ENCODE measurements around the gene MYH14. TPM values are rescaled to one million over a fixed set of nuclear protein-coding genes. Genes with fewer than 3 reads are reported as not detected.

The MYH14 gene
- total and polyA plus RNA-seq, 2 of the 8 experiments (the other 6 are each of a cell fraction or from before 2014, with no cell fraction given): 17.3 to 28.6 TPM

DNA sequence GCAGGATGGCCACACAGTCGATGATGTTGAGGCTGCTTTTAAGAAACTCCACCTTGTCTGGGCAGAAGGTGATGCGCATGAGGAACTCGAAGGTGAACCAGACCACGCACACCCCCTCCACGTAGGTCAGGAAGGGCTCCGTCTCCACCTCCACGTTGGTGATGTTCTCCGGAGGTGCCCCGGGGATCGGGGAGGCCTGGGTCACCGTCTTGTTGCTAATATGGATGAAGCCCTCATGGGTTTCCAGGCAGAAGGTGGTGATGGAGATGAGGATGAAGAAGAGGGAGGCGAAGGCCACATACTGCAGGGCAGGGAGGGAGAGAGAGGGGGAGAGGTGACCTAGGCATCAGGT, 120.3 kb downstream of the MYH14 start (continued):
- TF ChIP-seq, protein P1, sequence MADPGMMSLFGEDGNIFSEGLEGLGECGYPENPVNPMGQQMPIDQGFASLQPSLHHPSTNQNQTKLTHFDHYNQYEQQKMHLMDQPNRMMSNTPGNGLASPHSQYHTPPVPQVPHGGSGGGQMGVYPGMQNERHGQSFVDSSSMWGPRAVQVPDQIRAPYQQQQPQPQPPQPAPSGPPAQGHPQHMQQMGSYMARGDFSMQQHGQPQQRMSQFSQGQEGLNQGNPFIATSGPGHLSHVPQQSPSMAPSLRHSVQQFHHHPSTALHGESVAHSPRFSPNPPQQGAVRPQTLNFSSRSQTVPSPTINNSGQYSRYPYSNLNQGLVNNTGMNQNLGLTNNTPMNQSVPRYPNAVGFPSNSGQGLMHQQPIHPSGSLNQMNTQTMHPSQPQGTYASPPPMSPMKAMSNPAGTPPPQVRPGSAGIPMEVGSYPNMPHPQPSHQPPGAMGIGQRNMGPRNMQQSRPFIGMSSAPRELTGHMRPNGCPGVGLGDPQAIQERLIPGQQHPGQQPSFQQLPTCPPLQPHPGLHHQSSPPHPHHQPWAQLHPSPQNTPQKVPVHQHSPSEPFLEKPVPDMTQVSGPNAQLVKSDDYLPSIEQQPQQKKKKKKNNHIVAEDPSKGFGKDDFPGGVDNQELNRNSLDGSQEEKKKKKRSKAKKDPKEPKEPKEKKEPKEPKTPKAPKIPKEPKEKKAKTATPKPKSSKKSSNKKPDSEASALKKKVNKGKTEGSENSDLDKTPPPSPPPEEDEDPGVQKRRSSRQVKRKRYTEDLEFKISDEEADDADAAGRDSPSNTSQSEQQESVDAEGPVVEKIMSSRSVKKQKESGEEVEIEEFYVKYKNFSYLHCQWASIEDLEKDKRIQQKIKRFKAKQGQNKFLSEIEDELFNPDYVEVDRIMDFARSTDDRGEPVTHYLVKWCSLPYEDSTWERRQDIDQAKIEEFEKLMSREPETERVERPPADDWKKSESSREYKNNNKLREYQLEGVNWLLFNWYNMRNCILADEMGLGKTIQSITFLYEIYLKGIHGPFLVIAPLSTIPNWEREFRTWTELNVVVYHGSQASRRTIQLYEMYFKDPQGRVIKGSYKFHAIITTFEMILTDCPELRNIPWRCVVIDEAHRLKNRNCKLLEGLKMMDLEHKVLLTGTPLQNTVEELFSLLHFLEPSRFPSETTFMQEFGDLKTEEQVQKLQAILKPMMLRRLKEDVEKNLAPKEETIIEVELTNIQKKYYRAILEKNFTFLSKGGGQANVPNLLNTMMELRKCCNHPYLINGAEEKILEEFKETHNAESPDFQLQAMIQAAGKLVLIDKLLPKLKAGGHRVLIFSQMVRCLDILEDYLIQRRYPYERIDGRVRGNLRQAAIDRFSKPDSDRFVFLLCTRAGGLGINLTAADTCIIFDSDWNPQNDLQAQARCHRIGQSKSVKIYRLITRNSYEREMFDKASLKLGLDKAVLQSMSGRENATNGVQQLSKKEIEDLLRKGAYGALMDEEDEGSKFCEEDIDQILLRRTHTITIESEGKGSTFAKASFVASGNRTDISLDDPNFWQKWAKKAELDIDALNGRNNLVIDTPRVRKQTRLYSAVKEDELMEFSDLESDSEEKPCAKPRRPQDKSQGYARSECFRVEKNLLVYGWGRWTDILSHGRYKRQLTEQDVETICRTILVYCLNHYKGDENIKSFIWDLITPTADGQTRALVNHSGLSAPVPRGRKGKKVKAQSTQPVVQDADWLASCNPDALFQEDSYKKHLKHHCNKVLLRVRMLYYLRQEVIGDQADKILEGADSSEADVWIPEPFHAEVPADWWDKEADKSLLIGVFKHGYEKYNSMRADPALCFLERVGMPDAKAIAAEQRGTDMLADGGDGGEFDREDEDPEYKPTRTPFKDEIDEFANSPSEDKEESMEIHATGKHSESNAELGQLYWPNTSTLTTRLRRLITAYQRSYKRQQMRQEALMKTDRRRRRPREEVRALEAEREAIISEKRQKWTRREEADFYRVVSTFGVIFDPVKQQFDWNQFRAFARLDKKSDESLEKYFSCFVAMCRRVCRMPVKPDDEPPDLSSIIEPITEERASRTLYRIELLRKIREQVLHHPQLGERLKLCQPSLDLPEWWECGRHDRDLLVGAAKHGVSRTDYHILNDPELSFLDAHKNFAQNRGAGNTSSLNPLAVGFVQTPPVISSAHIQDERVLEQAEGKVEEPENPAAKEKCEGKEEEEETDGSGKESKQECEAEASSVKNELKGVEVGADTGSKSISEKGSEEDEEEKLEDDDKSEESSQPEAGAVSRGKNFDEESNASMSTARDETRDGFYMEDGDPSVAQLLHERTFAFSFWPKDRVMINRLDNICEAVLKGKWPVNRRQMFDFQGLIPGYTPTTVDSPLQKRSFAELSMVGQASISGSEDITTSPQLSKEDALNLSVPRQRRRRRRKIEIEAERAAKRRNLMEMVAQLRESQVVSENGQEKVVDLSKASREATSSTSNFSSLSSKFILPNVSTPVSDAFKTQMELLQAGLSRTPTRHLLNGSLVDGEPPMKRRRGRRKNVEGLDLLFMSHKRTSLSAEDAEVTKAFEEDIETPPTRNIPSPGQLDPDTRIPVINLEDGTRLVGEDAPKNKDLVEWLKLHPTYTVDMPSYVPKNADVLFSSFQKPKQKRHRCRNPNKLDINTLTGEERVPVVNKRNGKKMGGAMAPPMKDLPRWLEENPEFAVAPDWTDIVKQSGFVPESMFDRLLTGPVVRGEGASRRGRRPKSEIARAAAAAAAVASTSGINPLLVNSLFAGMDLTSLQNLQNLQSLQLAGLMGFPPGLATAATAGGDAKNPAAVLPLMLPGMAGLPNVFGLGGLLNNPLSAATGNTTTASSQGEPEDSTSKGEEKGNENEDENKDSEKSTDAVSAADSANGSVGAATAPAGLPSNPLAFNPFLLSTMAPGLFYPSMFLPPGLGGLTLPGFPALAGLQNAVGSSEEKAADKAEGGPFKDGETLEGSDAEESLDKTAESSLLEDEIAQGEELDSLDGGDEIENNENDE (IDR thresholded peaks at IDR 0.05; ENCODE audit: insufficient replicate concordance, low read length): no peak
- TF ChIP-seq YY1 (IDR thresholded peaks at IDR 0.05; ENCODE audit: low read depth, low read length): no peak
- TF ChIP-seq SP1 (IDR thresholded peaks at IDR 0.05; ENCODE audit: low read depth, low read length): no peak
